T-helper 17 cell (primary cell): ENCODE measurements around the gene CREB3L1. TPM values are rescaled to one million over a fixed set of nuclear protein-coding genes. Genes with fewer than 3 reads are reported as not detected.

Experiments used
- ATAC-seq: fragments of 150-1000 bp; cut with Tn5 transposase; 2 replicates; pipeline ENCODE4 v1.10.0; 2021; ENCODE audit warnings: mild to moderate bottlenecking, moderate library complexity
- DNase-seq, 3 donors: peaks; one replicate each; pipeline versions ENCODE4 v3.0.0 to v3.0.0-alpha.2; 2020 to 2021
- H3K9me3 ChIP-seq: one replicate; pipeline ENCODE4 v1.7.0; 2013; ENCODE audit warnings: low read length, mild to moderate bottlenecking; ENCODE audit not compliant: control insufficient read depth, poor library complexity, severe bottlenecking
- H3K27ac Mint-ChIP-seq: one replicate; pipeline ENCODE4 v1.8.0; 2022; ENCODE audit warnings: mild to moderate bottlenecking, moderate library complexity, mixed read lengths
- H3K27me3 Mint-ChIP-seq: one replicate; pipeline ENCODE4 v1.8.0; 2022; ENCODE audit warnings: mixed read lengths
- H3K36me3 Mint-ChIP-seq: one replicate; pipeline ENCODE4 v1.8.0; 2022; ENCODE audit warnings: low read depth, mixed read lengths
- H3K4me1 Mint-ChIP-seq: one replicate; pipeline ENCODE4 v1.8.0; 2022; ENCODE audit warnings: mild to moderate bottlenecking, mixed read lengths
- H3K4me3 Mint-ChIP-seq: one replicate; pipeline ENCODE4 v1.8.0; 2022; ENCODE audit warnings: mild to moderate bottlenecking, moderate library complexity, mixed read lengths
- total RNA-seq, 4 donors: library from RNA in 2 of 4; stranded (reverse) in 2 of 4; gene quantifications; one replicate each; pipeline ENCODE4 v1.2.3 and lab custom pipeline; 2022 to 2026

Gene CREB3L1, protein sequence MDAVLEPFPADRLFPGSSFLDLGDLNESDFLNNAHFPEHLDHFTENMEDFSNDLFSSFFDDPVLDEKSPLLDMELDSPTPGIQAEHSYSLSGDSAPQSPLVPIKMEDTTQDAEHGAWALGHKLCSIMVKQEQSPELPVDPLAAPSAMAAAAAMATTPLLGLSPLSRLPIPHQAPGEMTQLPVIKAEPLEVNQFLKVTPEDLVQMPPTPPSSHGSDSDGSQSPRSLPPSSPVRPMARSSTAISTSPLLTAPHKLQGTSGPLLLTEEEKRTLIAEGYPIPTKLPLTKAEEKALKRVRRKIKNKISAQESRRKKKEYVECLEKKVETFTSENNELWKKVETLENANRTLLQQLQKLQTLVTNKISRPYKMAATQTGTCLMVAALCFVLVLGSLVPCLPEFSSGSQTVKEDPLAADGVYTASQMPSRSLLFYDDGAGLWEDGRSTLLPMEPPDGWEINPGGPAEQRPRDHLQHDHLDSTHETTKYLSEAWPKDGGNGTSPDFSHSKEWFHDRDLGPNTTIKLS
- total RNA-seq (not detected), total RNA-seq (lab: John Stamatoyannopoulos, UW) (0 reads per million in 2 donors)

DNA sequence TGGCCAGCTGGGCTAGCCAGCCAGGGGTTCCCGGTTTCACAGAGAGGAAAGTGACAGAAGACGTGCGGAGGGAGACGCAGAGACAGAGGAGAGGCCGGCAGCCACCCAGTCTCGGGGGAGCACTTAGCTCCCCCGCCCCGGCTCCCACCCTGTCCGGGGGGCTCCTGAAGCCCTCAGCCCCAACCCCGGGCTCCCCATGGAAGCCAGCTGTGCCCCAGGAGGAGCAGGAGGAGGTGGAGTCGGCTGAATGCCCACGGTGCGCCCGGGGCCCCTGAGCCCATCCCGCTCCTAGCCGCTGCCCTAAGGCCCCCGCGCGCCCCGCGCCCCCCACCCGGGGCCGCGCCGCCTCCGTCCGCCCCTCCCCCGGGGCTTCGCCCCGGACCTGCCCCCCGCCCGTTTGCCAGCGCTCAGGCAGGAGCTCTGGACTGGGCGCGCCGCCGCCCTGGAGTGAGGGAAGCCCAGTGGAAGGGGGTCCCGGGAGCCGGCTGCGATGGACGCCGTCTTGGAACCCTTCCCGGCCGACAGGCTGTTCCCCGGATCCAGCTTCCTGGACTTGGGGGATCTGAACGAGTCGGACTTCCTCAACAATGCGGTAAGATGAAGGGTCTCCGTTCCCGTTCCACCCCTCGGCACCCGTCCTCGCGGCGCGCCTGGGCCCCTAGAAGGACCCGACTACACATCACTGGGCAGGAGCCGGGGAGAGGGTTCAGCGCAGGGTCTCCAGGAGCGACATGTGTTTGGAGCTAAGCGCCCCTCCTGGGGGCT is at the start of gene CREB3L1:
Gene CREB3L1 (plus strand): TSS at position 41 of the 765 bp plus-strand sequence. CDS start 450 bp downstream, at position 491.
- peak within 1 kb of the TSS; percentile 64 for H3K4me3 Mint-ChIP-seq
- H3K9me3 ChIP-seq = no peaks in the 10 kb centered on the region
- H3K36me3 Mint-ChIP-seq = peaks cover 3% of the 10 kb centered on the region
- peaks cover 8% of the 10 kb centered on the region for H3K4me1 Mint-ChIP-seq
- DNase-seq = no peak
- ATAC-seq = peak; percentile 23
- no peak within 1 kb of the TSS for H3K27ac Mint-ChIP-seq
- H3K27me3 Mint-ChIP-seq = peaks cover 55% of the 10 kb centered on the region

DNA sequence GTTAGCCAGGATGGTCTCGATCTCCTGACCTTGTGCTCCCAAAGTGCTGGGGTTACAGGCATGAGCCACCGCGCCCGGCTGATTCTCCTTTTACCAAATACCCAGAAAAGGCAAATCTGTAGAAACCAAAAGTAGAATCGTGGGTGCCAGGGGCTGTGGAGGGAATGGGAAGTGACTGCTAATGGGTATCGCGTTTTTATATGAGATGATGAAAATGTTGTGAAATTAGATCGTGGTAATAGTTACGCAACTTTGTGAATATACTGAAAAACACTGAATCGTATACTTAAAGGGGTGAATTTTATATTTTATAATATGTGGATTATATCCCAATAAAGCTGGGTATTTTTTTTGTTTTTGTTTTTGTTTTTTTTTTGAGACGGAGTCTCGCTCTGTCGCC is 48.2 kb upstream of the CREB3L1 start:
- no peak overlapping the region for H3K4me3 Mint-ChIP-seq
- H3K27me3 Mint-ChIP-seq = peaks cover 25% of the 10 kb centered on the region
- H3K36me3 Mint-ChIP-seq = no peaks in the 10 kb centered on the region
- DNase-seq (no peak), ATAC-seq (no peak)
- H3K4me1 Mint-ChIP-seq = peaks cover 2% of the 10 kb centered on the region
- H3K9me3 ChIP-seq = no peaks in the 10 kb centered on the region
- no peak overlapping the region for H3K27ac Mint-ChIP-seq

DNA sequence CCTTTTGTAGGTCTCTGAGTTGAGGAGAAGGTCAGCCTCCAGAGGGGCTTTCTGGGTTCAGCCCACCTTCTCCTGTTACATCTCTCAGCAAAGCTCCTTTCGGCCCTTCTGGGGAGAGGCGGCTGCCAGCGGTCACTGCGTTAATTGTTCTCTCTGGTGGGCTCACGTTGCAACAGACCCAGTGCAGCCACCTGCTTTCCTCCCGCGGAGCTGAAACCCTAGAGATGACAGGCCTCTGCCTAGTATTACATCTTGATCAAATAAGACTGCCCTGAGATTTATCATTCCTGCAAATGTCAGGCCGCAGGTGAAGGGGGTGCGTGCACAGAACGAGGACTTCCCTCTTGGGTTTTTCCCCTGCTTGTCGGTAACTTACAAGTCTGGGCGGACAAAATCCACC is 43.2 kb upstream of the CREB3L1 start:
- Mint-ChIP-seq H3K4me1 (peaks cover 13% of the 10 kb centered on the region), H3K27ac (no peak overlapping the region), H3K4me3 (no peak overlapping the region), H3K36me3 (peaks cover 4% of the 10 kb centered on the region), H3K27me3 (peaks cover 22% of the 10 kb centered on the region)
- no peak for ATAC-seq
- no peaks in the 10 kb centered on the region for H3K9me3 ChIP-seq
- no peak for DNase-seq

DNA sequence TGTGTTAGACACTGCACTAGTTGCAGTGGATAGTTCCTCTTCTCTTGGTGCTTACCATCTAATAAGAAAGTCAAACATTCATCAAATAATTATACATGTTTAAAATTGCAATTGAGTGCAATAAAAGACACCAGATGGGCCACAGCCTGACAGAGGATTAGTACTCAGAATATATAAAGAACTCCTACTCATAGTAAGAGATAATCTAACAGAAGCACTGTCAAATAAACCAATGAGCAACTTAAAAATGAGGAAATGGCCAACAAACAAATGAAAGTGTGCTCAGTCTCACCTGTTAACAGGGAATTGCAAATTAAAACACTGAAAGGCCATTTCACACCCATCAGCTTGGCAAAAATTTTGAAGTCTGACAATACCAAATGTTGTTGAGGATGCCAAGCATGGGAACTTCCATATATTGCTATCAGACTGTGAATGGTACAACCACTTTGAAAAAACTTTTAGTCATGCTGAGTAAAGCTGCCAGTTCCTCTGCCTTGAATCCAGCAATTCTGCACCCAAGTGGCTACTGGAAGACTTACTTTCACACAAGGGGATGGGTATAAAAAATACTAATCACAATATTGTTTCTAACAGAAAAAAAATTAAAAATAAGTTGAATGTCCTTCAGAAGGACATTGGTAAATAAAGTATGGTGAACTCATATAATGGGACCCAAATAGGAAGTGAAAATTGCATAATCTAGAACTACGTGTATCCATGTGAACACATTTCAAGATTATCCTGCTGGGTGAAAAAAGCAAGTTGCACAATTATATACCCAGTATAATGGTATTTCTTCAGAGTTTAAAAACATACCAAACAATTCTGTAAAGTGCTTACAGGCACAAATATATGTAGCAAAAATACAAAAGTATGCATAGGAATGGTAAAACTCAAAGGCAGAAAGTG is 41.4 kb upstream of the CREB3L1 start:
- DNase-seq (no peak), ATAC-seq (no peak)
- H3K4me1 Mint-ChIP-seq = peaks cover 13% of the 10 kb centered on the region
- peaks cover 22% of the 10 kb centered on the region for H3K27me3 Mint-ChIP-seq
- H3K4me3 Mint-ChIP-seq = peak overlapping the region; percentile 96
- peaks cover 4% of the 10 kb centered on the region for H3K36me3 Mint-ChIP-seq
- H3K9me3 ChIP-seq = no peaks in the 10 kb centered on the region
- H3K27ac Mint-ChIP-seq = no peak overlapping the region

DNA sequence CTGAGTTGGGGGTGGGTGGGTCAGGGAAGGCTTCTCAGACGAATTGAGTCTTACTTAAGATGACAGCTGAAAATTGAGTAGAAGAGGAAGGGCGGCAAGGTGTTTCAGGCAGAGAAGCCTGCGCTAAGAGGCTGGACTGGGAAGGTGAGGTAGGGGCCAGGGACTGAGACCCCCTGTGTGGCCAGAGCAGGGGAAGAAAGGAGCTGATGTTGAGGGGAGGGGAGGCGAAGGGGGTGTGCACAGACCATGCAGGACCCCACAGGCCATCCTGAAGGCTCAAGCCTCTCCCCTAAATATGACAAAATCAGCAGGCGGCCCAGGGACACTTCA is 40.6 kb upstream of the CREB3L1 start:
- Mint-ChIP-seq H3K4me1 (peaks cover 13% of the 10 kb centered on the region), H3K27ac (peak overlapping the region; percentile 80), H3K36me3 (peaks cover 4% of the 10 kb centered on the region), H3K4me3 (peak overlapping the region; percentile 96), H3K27me3 (peaks cover 30% of the 10 kb centered on the region)
- H3K9me3 ChIP-seq = no peaks in the 10 kb centered on the region
- DNase-seq (no peak), ATAC-seq (no peak)

DNA sequence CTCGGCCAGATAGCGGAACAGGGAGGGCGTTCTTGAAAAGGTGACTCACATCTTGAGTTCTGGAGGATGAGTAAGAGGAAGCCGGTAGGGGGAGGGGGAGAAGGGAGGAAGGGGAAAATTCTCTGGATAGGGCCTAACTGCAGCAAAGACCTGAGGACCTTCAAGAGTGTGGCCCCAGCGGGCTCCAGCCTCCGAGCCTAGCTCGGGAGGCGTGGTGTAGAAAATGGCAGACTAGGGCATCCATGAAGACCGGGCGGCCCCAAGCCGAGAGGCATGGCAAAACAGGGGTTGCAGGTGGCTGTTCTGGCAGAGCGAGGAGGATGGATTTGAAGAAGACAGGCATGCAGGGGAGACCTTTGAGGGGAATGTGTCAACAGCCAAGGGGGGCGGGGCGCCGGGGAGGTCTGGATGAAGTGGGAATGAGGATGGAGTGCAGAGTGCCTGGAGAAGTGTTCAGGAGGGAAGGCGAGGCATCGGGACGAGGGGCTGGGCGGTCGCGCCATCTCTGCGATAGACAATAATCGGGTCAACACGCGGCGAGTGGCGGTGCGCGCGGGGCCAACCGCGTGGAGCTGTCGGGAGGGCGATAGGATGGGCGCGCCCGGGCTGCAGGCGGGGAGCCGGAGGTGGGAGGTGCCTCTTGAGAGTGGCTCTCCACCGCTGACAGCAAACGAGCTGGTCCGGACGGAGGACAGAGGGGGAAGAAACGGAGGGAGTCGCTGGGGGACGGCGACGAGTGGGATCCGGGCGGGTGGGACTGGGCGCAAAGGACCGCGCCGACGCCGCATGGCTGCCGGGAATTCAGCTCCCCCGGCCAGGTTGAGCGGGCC is 40.0 kb upstream of the CREB3L1 start:
- peak overlapping the region; percentile 80 for H3K27ac Mint-ChIP-seq
- peak overlapping the region; percentile 96 for H3K4me3 Mint-ChIP-seq
- DNase-seq (peak; percentile 19 to 39 (median 26)), ATAC-seq (peak; percentile 57)
- H3K4me1 Mint-ChIP-seq = peaks cover 15% of the 10 kb centered on the region
- peaks cover 35% of the 10 kb centered on the region for H3K27me3 Mint-ChIP-seq
- peaks cover 4% of the 10 kb centered on the region for H3K36me3 Mint-ChIP-seq
- no peaks in the 10 kb centered on the region for H3K9me3 ChIP-seq

- H3K27ac Mint-ChIP-seq = no peak overlapping the region
- peak; percentile 74 for ATAC-seq
- DNase-seq = peak; percentile 40 to 59 (median 47)
- H3K27me3 Mint-ChIP-seq = peaks cover 35% of the 10 kb centered on the region
- H3K4me3 Mint-ChIP-seq = peak overlapping the region; percentile 96
- peaks cover 19% of the 10 kb centered on the region for H3K4me1 Mint-ChIP-seq
- H3K36me3 Mint-ChIP-seq = peaks cover 4% of the 10 kb centered on the region
- no peaks in the 10 kb centered on the region for H3K9me3 ChIP-seq
Observed at GRCh38 chr11:46238078-46238966, 39.1 kb upstream of the CREB3L1 start.

DNA sequence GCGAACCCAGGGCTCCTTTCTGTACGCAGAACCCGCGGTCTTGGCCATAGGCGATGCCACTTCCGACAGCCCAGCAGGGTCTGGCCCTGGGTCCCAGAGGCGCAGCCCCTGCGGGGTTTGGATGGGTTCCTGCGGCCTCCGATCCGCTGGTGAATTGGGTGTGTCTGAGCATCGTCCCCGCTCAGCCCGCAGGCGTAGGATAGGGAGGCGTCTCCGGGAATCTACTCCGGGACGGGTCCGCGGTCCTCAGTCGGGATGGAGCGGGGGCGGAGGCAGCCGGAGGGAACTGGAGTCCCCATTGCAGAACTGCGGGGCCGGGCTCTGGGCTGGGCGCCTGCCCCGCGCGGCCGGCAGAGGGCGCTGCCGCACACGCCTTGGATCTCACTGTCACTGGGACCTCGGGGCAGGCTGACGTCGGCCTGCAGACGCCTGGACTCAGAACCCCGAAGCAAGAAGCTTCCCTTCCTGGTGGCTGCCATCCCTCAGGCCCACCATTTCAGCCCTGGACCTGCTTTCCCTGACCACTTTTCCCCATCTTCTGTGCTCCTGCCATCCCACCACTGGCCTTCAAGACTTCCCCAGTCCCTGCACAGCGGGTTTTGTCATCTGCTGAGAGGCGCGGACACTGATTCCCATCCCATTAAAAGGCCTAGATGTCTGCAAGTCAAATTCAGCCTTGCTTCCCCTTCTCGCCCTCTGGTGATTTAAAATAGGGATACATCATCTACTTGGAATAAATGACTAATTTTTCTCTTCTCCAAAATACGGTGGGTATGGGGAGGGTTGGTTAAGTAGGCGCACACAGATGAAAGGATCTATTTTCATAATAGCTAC is 38.3 kb upstream of the CREB3L1 start:
- H3K27me3 Mint-ChIP-seq = peaks cover 35% of the 10 kb centered on the region
- peak overlapping the region; percentile 57 for H3K4me3 Mint-ChIP-seq
- peaks cover 23% of the 10 kb centered on the region for H3K4me1 Mint-ChIP-seq
- ATAC-seq (peak; percentile 80), DNase-seq (peak; percentile 72 to 81 (median 74))
- no peak overlapping the region for H3K27ac Mint-ChIP-seq
- peaks cover 4% of the 10 kb centered on the region for H3K36me3 Mint-ChIP-seq
- no peaks in the 10 kb centered on the region for H3K9me3 ChIP-seq

DNA sequence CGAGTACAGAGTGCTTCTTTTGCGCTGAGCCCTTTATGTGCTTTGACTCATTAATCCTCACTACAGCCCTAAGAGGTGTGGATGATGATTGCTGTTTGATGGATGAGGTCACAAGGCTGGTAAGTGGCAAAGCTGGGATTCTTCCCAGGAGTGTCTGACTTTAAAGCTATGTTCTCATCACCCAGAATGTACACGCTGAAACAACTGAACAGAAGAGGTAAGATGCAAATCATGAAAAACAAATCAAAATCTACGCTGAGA is 37.7 kb upstream of the CREB3L1 start:
- Mint-ChIP-seq H3K4me1 (peaks cover 23% of the 10 kb centered on the region), H3K36me3 (peaks cover 4% of the 10 kb centered on the region), H3K4me3 (no peak overlapping the region), H3K27ac (no peak overlapping the region), H3K27me3 (peaks cover 35% of the 10 kb centered on the region)
- ATAC-seq (no peak), DNase-seq (no peak)
- no peaks in the 10 kb centered on the region for H3K9me3 ChIP-seq

- Mint-ChIP-seq H3K4me3 (no peak overlapping the region), H3K36me3 (peaks cover 4% of the 10 kb centered on the region), H3K27ac (no peak overlapping the region), H3K27me3 (peaks cover 30% of the 10 kb centered on the region), H3K4me1 (peaks cover 23% of the 10 kb centered on the region)
- DNase-seq = no peak
- no peaks in the 10 kb centered on the region for H3K9me3 ChIP-seq
- no peak for ATAC-seq
Observed at GRCh38 chr11:46240371-46240770, 37.1 kb upstream of the CREB3L1 start.

DNA sequence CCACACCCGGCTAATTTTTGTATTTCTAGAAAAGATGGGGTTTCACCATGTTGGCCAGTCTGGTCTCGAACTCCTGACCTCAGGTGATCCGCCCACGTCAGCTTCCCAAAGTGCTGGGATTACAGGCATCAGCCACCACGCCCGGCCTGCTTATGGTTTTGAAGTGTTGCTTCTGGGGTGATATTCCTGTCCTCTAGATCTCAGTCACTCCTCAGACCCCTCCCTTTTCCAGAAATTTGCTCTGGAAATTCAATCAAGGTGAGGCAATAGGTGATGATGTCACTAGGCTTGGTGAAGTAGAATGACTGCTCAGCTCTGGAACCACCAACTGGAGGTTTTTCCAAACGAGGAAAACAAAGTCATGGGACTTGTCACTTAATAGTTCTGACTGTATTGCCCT is 36.6 kb upstream of the CREB3L1 start:
- Mint-ChIP-seq H3K27me3 (peaks cover 28% of the 10 kb centered on the region), H3K27ac (no peak overlapping the region), H3K4me1 (peaks cover 23% of the 10 kb centered on the region), H3K36me3 (peaks cover 4% of the 10 kb centered on the region), H3K4me3 (no peak overlapping the region)
- DNase-seq = no peak
- no peak for ATAC-seq
- H3K9me3 ChIP-seq = no peaks in the 10 kb centered on the region
